ENCODE measurements around the gene FBXL13. TPM values are rescaled to one million over a fixed set of nuclear protein-coding genes. Genes with fewer than 3 reads are reported as not detected.
"Not testable (repeated sequence)": the region's sequence is repeated elsewhere in the genome, so short reads cannot be mapped to it uniquely, and the experiment has no call there.

FBXL13 gene
- total RNA-seq, 1 donor from 2014 or later = 0.45 TPM

DNA sequence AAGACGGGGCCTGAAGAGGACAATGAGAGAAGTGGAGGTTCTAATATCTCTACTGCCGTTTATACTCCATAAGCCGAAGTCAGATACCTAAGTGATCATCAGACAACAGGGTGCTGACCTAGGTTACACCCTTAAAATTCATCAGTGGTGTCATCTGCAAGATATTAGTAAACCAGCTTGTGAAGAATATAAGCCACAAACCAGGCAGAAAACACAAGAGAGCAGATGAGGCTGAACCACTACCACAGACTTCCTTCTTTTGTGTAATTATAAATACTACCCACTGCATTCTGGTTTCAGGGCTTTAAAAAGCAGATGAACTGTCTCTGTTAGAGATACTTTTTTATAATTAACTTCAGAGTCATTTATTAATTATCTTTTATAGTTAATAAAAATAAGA, 230.7 kb downstream of the FBXL13 start:
- Mint-ChIP-seq H3K4me1 (ENCODE audit: low read depth) (peaks cover 11% of the 10 kb centered on the region), H3K27me3 (ENCODE audit: low read depth) (no peaks in the 10 kb centered on the region), H3K4me3 (ENCODE audit: unreplicated experiment) (no peak overlapping the region), H3K27ac (ENCODE audit: unreplicated experiment) (no peak overlapping the region), H3K9me3 (ENCODE audit: low read depth) (no peaks in the 10 kb centered on the region), H3K36me3 (ENCODE audit: low read depth) (no peaks in the 10 kb centered on the region)
- no peak for DNase-seq (ENCODE audit: low spot score)
- TF ChIP-seq CTCF (IDR thresholded peaks at IDR 0.05) = no peak

GRCh38 chr7:102842284-102842683, 232.3 kb downstream of the FBXL13 start:
- Mint-ChIP-seq H3K9me3 (ENCODE audit: low read depth) (no peaks in the 10 kb centered on the region), H3K4me1 (ENCODE audit: low read depth) (peaks cover 19% of the 10 kb centered on the region), H3K4me3 (ENCODE audit: unreplicated experiment) (no peak overlapping the region), H3K27ac (ENCODE audit: unreplicated experiment) (no peak overlapping the region), H3K36me3 (ENCODE audit: low read depth) (no peaks in the 10 kb centered on the region), H3K27me3 (ENCODE audit: low read depth) (no peaks in the 10 kb centered on the region)
- TF ChIP-seq CTCF (IDR thresholded peaks at IDR 0.05) = no peak
- DNase-seq (ENCODE audit: low spot score) = no peak

DNA sequence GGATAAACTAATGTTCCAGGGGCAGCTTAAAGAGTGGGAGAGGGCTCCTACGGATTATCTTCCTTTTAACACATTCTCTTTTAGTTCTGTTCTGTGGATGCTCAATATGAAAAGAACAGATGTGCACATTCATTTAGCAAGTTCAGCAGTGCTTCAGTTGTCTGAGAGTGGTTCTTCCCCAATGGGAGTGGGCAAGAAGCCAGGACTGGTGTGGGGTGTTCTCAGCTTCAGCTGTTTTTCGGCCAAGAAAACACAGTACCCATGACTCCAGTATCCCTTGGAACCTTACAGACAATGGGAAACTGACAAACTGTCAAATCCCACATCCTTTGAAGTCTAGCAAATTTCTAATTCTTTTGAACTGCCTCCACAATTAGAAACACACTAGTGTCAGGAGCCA, 233.3 kb downstream of the FBXL13 start:
- peaks cover 29% of the 10 kb centered on the region for H3K4me1 Mint-ChIP-seq (ENCODE audit: low read depth)
- no peaks in the 10 kb centered on the region for H3K9me3 Mint-ChIP-seq (ENCODE audit: low read depth)
- H3K36me3 Mint-ChIP-seq (ENCODE audit: low read depth) = no peaks in the 10 kb centered on the region
- no peaks in the 10 kb centered on the region for H3K27me3 Mint-ChIP-seq (ENCODE audit: low read depth)
- TF ChIP-seq CTCF (IDR thresholded peaks at IDR 0.05) = no peak
- no peak for DNase-seq (ENCODE audit: low spot score)
- H3K27ac Mint-ChIP-seq (ENCODE audit: unreplicated experiment) = no peak overlapping the region
- H3K4me3 Mint-ChIP-seq (ENCODE audit: unreplicated experiment) = no peak overlapping the region

- no peak for TF ChIP-seq CTCF (IDR thresholded peaks at IDR 0.05)
- Mint-ChIP-seq H3K4me1 (ENCODE audit: low read depth) (peaks cover 36% of the 10 kb centered on the region), H3K27ac (ENCODE audit: unreplicated experiment) (no peak overlapping the region)
Observed at GRCh38 chr7:102840404-102840803, 234.2 kb downstream of the FBXL13 start.

DNA sequence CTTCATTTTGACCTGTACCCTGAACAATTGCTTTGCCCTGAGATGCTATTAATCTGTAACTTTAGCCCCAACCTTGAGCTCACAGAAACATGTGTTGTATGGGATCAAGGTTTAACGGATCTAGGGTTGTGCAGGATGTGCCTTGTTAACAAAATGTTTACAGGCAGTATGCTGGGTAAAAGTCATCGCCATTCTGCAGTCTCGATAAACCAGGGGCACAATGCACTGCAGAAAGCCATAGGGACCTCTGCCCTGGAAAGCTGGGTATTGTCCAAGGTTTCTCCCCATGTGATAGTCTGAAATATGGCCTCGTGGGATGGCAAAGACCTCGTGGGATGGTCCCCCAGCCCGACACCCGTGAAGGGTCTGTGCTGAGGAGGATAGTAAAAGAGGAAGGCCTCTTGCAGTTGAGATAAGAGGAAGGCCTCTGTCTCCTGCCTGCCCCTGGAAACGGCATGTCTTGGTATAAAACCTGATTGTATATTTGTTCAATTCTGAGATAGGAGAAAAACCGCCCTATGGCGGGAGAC, 236.0 kb downstream of the FBXL13 start:
- H3K9me3 Mint-ChIP-seq (ENCODE audit: low read depth); DNase-seq (ENCODE audit: low spot score); H3K27me3 Mint-ChIP-seq (ENCODE audit: low read depth); H3K27ac Mint-ChIP-seq (ENCODE audit: unreplicated experiment); H3K4me3 Mint-ChIP-seq (ENCODE audit: unreplicated experiment); H3K36me3 Mint-ChIP-seq (ENCODE audit: low read depth): not testable (repeated sequence)
- peaks cover 45% of the 10 kb centered on the region for H3K4me1 Mint-ChIP-seq (ENCODE audit: low read depth)

More at GRCh38 chr7:102840404-102840803, 234.2 kb downstream of the FBXL13 start:
- no peak for DNase-seq (ENCODE audit: low spot score)
- Mint-ChIP-seq H3K27me3 (ENCODE audit: low read depth) (no peaks in the 10 kb centered on the region), H3K36me3 (ENCODE audit: low read depth) (no peaks in the 10 kb centered on the region), H3K9me3 (ENCODE audit: low read depth) (no peaks in the 10 kb centered on the region), H3K4me3 (ENCODE audit: unreplicated experiment) (no peak overlapping the region)

DNA sequence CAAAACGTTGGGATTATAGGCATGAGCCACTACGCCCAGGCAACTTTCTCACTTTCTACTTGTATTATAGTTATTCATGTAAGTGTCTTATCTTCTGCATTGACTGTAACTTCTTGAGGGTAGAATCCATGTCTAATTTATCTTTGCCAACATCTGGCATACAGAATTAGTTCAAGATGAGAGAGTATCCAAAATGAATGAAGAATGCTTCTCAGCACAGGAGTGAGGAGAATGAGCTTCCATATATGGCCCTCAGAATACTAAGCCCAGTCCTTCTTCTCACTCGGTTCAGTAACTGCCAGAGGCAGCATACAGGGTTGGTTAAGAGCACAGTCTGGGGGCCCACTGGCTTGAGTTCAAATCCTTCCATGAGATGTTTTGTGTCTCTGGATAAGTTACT, 236.8 kb downstream of the FBXL13 start:
- DNase-seq (ENCODE audit: low spot score) = no peak
- no peak overlapping the region for H3K4me3 Mint-ChIP-seq (ENCODE audit: unreplicated experiment)
- no peaks in the 10 kb centered on the region for H3K9me3 Mint-ChIP-seq (ENCODE audit: low read depth)
- peaks cover 49% of the 10 kb centered on the region for H3K4me1 Mint-ChIP-seq (ENCODE audit: low read depth)
- peak overlapping the region; percentile 88 for H3K27ac Mint-ChIP-seq (ENCODE audit: unreplicated experiment)
- no peak for TF ChIP-seq CTCF (IDR thresholded peaks at IDR 0.05)
- H3K27me3 Mint-ChIP-seq (ENCODE audit: low read depth) = no peaks in the 10 kb centered on the region
- no peaks in the 10 kb centered on the region for H3K36me3 Mint-ChIP-seq (ENCODE audit: low read depth)

Data from chondrocyte (in vitro differentiated cells).